ENCODE results near the gene ANKAR. TPM values are rescaled to one million over a fixed set of nuclear protein-coding genes. Genes with fewer than 3 reads are reported as not detected.
"Not testable (repeated sequence)": the region's sequence is repeated elsewhere in the genome, so short reads cannot be mapped to it uniquely, and the experiment has no call there.

Gene ANKAR
- total RNA-seq, 1 experiment from 2014 or later = 0.84 TPM

DNA sequence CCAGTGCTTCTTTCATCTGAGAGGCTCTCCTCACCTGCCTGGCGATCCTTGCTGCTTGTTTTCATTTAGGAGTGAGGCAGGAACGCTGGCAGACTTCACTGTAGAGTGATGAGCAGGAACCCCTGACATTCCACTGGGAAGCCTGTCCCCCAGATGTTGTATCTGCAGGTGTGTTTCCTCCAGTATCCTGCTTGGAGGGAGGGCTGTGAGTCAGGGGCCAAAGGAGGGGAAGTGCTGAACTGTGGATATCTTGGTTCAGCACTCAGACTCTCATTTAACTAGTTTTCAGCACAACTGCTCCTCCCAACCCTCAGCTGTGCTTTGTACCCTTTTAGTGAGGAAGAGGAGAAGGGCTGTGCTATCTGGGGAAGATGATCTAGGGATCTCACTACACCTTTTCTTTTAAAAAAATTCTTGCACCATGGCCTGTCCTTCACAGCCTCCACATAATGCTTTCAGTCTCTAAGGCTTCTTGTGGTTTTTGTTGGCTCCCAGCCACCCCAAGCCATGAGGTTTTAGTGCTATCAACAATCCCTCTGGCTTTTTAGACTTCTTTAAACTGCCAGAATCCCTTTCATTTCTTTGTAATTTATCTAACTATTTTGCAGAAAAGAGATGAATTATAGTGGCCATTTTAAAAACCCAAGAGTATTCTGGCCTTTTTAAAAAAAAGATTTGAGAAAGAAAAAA lies 11.2 kb downstream of the ANKAR start:
- H3K4me1 ChIP-seq (ENCODE audit: control insufficient read depth in 1 of 2, insufficient read depth in 2 of 2, low read length in 2 of 2) = peaks cover 0 to 16% of the 10 kb centered on the region in 2 experiments; a peak in 3 of 4 replicates
- no peak overlapping the region for H3K9ac ChIP-seq (ENCODE audit: low read length)
- H3K4me2 ChIP-seq (ENCODE audit: low read length) = no peak overlapping the region
- H3K9me2 ChIP-seq (ENCODE audit: insufficient read depth) = no peaks in the 10 kb centered on the region
- no peak overlapping the region for H3K4me3 ChIP-seq (replicated peaks in 1 of 2; ENCODE audit: low read depth in 1 of 2, low read length in 2 of 2)
- ChIA-PET POLR2A (no interaction called here), CTCF (no interaction called here), RAD21 (ENCODE audit: low non-redundant PET in 1 of 2, low total read pairs in 2 of 2, uncharacterized antibody in 2 of 2, unreplicated experiment in 2 of 2) (no interaction called here)
- no peaks in the 10 kb centered on the region for H4K20me1 ChIP-seq (ENCODE audit: insufficient read depth)
- no peak for DNase-seq (ENCODE audit: low read depth, low spot score)
- intact Hi-C loops (cut with micrococcal nuclease) = no loop called here
- H3K27ac ChIP-seq (ENCODE audit: low read depth, low read length) = no peak overlapping the region
- TF ChIP-seq EGR1 (IDR thresholded peaks at IDR 0.05; ENCODE audit: low read depth) = no peak
- no peak for TF ChIP-seq TCF7L2 (IDR thresholded peaks at IDR 0.05; ENCODE audit: borderline replicate concordance, extremely low read depth, insufficient read depth, insufficient read length)
- TF ChIP-seq CEBPB (IDR thresholded peaks at IDR 0.05; ENCODE audit: low read depth) = no peak
- TF ChIP-seq, protein P1, sequence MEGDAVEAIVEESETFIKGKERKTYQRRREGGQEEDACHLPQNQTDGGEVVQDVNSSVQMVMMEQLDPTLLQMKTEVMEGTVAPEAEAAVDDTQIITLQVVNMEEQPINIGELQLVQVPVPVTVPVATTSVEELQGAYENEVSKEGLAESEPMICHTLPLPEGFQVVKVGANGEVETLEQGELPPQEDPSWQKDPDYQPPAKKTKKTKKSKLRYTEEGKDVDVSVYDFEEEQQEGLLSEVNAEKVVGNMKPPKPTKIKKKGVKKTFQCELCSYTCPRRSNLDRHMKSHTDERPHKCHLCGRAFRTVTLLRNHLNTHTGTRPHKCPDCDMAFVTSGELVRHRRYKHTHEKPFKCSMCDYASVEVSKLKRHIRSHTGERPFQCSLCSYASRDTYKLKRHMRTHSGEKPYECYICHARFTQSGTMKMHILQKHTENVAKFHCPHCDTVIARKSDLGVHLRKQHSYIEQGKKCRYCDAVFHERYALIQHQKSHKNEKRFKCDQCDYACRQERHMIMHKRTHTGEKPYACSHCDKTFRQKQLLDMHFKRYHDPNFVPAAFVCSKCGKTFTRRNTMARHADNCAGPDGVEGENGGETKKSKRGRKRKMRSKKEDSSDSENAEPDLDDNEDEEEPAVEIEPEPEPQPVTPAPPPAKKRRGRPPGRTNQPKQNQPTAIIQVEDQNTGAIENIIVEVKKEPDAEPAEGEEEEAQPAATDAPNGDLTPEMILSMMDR (IDR thresholded peaks at IDR 0.05 in 2 of 3, conservative IDR thresholded peaks at IDR 0.05 in 1 of 3; ENCODE audit: borderline replicate concordance in 1 of 3, insufficient read depth in 1 of 3, low read depth in 2 of 3, low read length in 2 of 3) = no peak
- TF ChIP-seq, protein P2, sequence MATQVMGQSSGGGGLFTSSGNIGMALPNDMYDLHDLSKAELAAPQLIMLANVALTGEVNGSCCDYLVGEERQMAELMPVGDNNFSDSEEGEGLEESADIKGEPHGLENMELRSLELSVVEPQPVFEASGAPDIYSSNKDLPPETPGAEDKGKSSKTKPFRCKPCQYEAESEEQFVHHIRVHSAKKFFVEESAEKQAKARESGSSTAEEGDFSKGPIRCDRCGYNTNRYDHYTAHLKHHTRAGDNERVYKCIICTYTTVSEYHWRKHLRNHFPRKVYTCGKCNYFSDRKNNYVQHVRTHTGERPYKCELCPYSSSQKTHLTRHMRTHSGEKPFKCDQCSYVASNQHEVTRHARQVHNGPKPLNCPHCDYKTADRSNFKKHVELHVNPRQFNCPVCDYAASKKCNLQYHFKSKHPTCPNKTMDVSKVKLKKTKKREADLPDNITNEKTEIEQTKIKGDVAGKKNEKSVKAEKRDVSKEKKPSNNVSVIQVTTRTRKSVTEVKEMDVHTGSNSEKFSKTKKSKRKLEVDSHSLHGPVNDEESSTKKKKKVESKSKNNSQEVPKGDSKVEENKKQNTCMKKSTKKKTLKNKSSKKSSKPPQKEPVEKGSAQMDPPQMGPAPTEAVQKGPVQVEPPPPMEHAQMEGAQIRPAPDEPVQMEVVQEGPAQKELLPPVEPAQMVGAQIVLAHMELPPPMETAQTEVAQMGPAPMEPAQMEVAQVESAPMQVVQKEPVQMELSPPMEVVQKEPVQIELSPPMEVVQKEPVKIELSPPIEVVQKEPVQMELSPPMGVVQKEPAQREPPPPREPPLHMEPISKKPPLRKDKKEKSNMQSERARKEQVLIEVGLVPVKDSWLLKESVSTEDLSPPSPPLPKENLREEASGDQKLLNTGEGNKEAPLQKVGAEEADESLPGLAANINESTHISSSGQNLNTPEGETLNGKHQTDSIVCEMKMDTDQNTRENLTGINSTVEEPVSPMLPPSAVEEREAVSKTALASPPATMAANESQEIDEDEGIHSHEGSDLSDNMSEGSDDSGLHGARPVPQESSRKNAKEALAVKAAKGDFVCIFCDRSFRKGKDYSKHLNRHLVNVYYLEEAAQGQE (IDR thresholded peaks at IDR 0.05; ENCODE audit: low read depth) = no peak
- H3K36me3 ChIP-seq (ENCODE audit: control insufficient read depth in 1 of 2, insufficient read depth in 2 of 2, low read length in 2 of 2) = no peaks in the 10 kb centered on the region
- ATAC-seq = 0 out of 2 replicates have a peak, but pooled peaks have one; percentile 27
- no peaks in the 10 kb centered on the region for H3K79me2 ChIP-seq (ENCODE audit: insufficient read depth, low read length)
- no peak overlapping the region for H2AFZ ChIP-seq (ENCODE audit: low read depth, low read length, poor library complexity, severe bottlenecking)
- H3K9me3 ChIP-seq (ENCODE audit: control insufficient read depth in 1 of 2, insufficient read depth in 1 of 2, low read depth in 1 of 2, low read length in 2 of 2) = no peaks in the 10 kb centered on the region
- BruUV-seq (replicated peaks) = no TSS peak
- no peaks in the 10 kb centered on the region for H3K27me3 ChIP-seq (ENCODE audit: insufficient read depth, low read length)

DNA sequence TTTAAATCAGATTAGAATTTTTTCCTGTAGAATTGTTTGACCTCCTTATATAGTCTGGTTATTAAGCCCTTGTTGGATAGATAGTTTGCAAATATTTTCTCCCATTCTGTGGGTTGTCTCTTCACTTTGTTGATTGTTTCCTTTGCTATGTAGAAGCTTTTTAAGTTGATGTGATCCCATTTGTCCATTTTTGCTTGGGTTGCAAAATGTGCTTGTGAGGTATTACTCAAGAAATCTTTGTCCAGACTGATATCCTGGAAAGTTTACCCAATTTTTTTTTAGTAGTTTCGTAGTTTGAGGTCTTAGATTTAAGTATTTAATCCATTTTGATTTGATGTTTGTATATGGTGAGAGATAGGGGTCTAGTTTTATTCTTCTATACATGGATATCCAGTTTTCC lies 13.3 kb downstream of the ANKAR start:
- H4K20me1 ChIP-seq (ENCODE audit: insufficient read depth); H3K4me3 ChIP-seq (replicated peaks in 1 of 2; ENCODE audit: low read depth in 1 of 2, low read length in 2 of 2); DNase-seq (ENCODE audit: low read depth, low spot score); H3K4me2 ChIP-seq (ENCODE audit: low read length); H3K27ac ChIP-seq (ENCODE audit: low read depth, low read length); H3K9me3 ChIP-seq (ENCODE audit: control insufficient read depth in 1 of 2, insufficient read depth in 1 of 2, low read depth in 1 of 2, low read length in 2 of 2); ATAC-seq; RAD21 ChIA-PET (ENCODE audit: low non-redundant PET in 1 of 2, low total read pairs in 2 of 2, uncharacterized antibody in 2 of 2, unreplicated experiment in 2 of 2); H3K27me3 ChIP-seq (ENCODE audit: insufficient read depth, low read length); CTCF ChIA-PET; H3K36me3 ChIP-seq (ENCODE audit: control insufficient read depth in 1 of 2, insufficient read depth in 2 of 2, low read length in 2 of 2); POLR2A ChIA-PET; H3K9ac ChIP-seq (ENCODE audit: low read length); H2AFZ ChIP-seq (ENCODE audit: low read depth, low read length, poor library complexity, severe bottlenecking); H3K79me2 ChIP-seq (ENCODE audit: insufficient read depth, low read length); intact Hi-C loops (cut with micrococcal nuclease); BruUV-seq (replicated peaks); H3K9me2 ChIP-seq (ENCODE audit: insufficient read depth): not testable (repeated sequence)
- peaks cover 0 to 16% of the 10 kb centered on the region in 2 experiments; a peak in 3 of 4 replicates for H3K4me1 ChIP-seq (ENCODE audit: control insufficient read depth in 1 of 2, insufficient read depth in 2 of 2, low read length in 2 of 2)
